A549 (cell line): ENCODE results near the gene ZNF275. TPM values are rescaled to one million over a fixed set of nuclear protein-coding genes. Genes with fewer than 3 reads are reported as not detected.

ENCODE experiments used
- ATAC-seq, 2 experiments: fragments of 200-7000 bp in 1 of 2; fragments of >200 bp in 1 of 2; cut with Nextera tagmentation in 1 of 2; cut with Tn5 transposase in 1 of 2; 3 replicates each; pipeline versions ENCODE4 v1.8.0 to v1.9.1; 2018 to 2020; ENCODE audit warnings: mild to moderate bottlenecking in 1 of 2, moderate library complexity in 1 of 2
- CTCF ChIA-PET: fragments of 300-600 bp; sonication (Branson Sonifier 250); formaldehyde crosslinking; extraction: SDS; loops from one replicate; lab custom pipeline; 2021; ENCODE audit warnings: antibody characterized with exemption, inconsistent platforms; lab: Yijun Ruan, JAX
- POLR2A ChIA-PET: fragments of 350-600 bp; formaldehyde crosslinking; extraction: SDS; loops from one replicate; lab custom pipeline; 2021; ENCODE audit warnings: antibody characterized with exemption, inconsistent platforms; lab: Yijun Ruan, JAX
- DNase-seq, 2 experiments: peaks; one replicate each; pipeline versions ENCODE4 v3.0.0 to v3.0.0-alpha.2; 2011 to 2016; ENCODE audit warnings: low read depth in 1 of 2, low spot score in 1 of 2
- FAIRE-seq: peaks from 2 replicates; lab custom pipeline; 2011; peaks lifted over from hg19 to GRCh38; lab: Jason Lieb, UNC
- H3K27ac ChIP-seq, 2 experiments: fragments of >200 bp; sonication (Bioruptor Twin); formaldehyde crosslinking; 3 replicates each; pipeline ENCODE4 v1.5.1; 2016 to 2017
- H3K4me1 ChIP-seq: fragments of >200 bp; sonication (Bioruptor Twin); formaldehyde crosslinking; 3 replicates; pipeline ENCODE4 v1.6.1; 2016
- H3K4me2 ChIP-seq: fragments of >200 bp; sonication (Bioruptor Twin); formaldehyde crosslinking; 3 replicates; pipeline ENCODE4 v1.6.1; 2016
- H3K4me3 ChIP-seq: fragments of >200 bp; sonication (Bioruptor Twin); formaldehyde crosslinking; 3 replicates; pipeline ENCODE4 v1.5.1; 2016
- H3K9me3 ChIP-seq: fragments of >200 bp; sonication (Bioruptor Twin); formaldehyde crosslinking; 3 replicates; pipeline ENCODE4 v1.6.1; 2016
- FOXS1 ChIP-seq: fragments of 250-450 bp; sonication (Bioruptor Pico); IDR thresholded peaks from 2 replicates; pipeline ENCODE4 v1.5.0; 2020; ENCODE audit warnings: mild to moderate bottlenecking, moderate library complexity
- HOXA7 ChIP-seq: fragments of 250-450 bp; sonication (Bioruptor Pico); IDR thresholded peaks from 2 replicates; pipeline ENCODE4 v1.5.0; 2020; ENCODE audit warnings: mild to moderate bottlenecking, moderate library complexity
- NFE2L2 ChIP-seq: fragments of 150-350 bp; conservative IDR thresholded peaks from 2 replicates; pipeline ENCODE4 v1.6.1; 2014; ENCODE audit warnings: low read length
- POLR2A ChIP-seq: IDR thresholded peaks from 2 replicates; pipeline ENCODE4 v1.6.1; 2012; ENCODE audit warnings: mild to moderate bottlenecking, low read length
- POLR2AphosphoS2 ChIP-seq: conservative IDR thresholded peaks from 2 replicates; pipeline ENCODE4 v1.6.1; 2012; ENCODE audit warnings: low read length, improper control_type of control experiment, inconsistent platforms
- ZNF302 ChIP-seq: fragments of 250-450 bp; sonication (Bioruptor Pico); IDR thresholded peaks from 2 replicates; pipeline ENCODE4 v1.9.0; 2021; ENCODE audit warnings: inconsistent platforms, mild to moderate bottlenecking, moderate library complexity
- WGBS: methylation state at CpG from one replicate; pipeline ENCODE4 v1.1.6; 2017; ENCODE audit errors: missing lambda C conversion rate; 5-methylcytosine and 5-hydroxymethylcytosine counted together
- polyA plus RNA-seq, 4 experiments: library from polyadenylated mRNA; depleted of rRNA in 3 of 4; stranded (reverse); fragments of >200 nt; fragmentation: RNase III in 1 of 4; extraction: RNeasy Plus Mini Kit Qiagen cat#74134 plus additional on column Dnase treatment in 1 of 4; gene quantifications; 2 replicates in 3 of 4; 3 replicates in 1 of 4; pipeline ENCODE4 v1.2.3, GENCODE V29; 2011 to 2017
- small RNA-seq, 6 experiments: library from RNA; depleted of rRNA; stranded (forward); fragments of <200 nt; gene quantifications; one replicate each; pipeline ENCODE3, GENCODE V24; 2012
- TF ChIP-seq, protein P1 (sequence below): fragments of >200 bp; sonication (Bioruptor Twin); formaldehyde crosslinking; IDR thresholded peaks from 2 replicates; pipeline ENCODE4 v1.6.1; 2016
- TF ChIP-seq, protein P2 (sequence below): fragments of >200 bp; sonication (Bioruptor Twin); formaldehyde crosslinking; IDR thresholded peaks from 3 replicates; pipeline ENCODE4 v1.6.1; 2016

ZNF275 gene
- polyA plus RNA-seq, 2 of the 4 experiments (the other 2 are of a cell fraction) = 3.2 to 6.5 TPM

DNA sequence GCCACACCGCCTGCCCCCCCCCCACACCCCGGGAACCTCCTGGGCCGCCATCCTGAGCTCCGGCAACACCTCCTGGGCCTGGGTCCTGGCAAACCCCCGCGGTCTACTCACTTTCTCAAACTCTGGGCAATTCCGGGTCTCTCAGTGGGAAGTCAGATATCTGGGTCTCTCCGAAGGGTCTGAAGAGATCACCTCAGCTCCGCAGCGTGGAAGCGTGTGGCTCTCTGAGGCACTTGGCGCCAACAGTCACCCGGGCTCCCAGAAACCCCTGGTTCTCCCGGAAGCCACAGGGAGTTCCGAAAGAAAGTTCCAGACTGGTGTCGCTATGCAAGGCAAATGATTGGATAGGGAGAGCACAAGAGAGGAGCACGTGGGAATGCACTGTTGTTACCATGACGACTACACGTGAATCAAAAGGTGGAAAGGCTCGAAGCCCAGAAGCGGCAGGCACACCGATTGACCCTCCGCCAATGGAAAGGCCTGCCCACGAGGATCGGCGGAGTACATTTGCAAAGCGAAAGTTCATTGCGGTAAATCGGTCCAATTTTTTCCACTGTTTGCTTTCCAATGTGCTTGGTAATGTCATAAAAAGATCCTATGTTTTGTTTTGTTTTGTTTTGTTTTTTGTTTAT, 67.3 kb downstream of the ZNF275 start, which contains the start of gene PNMA6E:
TSS of gene PNMA6E (minus strand) at position 218 of the 632 bp plus-strand sequence. CDS start 2,501 bp downstream, outside the sequence.
- ATAC-seq (no peak), FAIRE-seq (no peak), DNase-seq (peak in 1 of 2 experiments; percentile 4)
- TF ChIP-seq, protein P1, sequence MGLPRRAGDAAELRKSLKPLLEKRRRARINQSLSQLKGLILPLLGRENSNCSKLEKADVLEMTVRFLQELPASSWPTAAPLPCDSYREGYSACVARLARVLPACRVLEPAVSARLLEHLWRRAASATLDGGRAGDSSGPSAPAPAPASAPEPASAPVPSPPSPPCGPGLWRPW = no peak
- TF ChIP-seq NFE2L2 (no peak), POLR2AphosphoS2 (no peak), POLR2A (no peak), HOXA7 (CRISPR knock-in tag) (no peak), FOXS1 (CRISPR knock-in tag) (no peak), ZNF302 (no peak)
- TF ChIP-seq, protein P2, sequence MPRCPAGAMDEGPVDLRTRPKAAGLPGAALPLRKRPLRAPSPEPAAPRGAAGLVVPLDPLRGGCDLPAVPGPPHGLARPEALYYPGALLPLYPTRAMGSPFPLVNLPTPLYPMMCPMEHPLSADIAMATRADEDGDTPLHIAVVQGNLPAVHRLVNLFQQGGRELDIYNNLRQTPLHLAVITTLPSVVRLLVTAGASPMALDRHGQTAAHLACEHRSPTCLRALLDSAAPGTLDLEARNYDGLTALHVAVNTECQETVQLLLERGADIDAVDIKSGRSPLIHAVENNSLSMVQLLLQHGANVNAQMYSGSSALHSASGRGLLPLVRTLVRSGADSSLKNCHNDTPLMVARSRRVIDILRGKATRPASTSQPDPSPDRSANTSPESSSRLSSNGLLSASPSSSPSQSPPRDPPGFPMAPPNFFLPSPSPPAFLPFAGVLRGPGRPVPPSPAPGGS = no peak
- 81% methylated on average over 18 of the region's 29 CpGs for WGBS
- POLR2A ChIA-PET = no interaction called here
- Histone ChIP-seq H3K4me2 (peak within 1 kb of the TSS; percentile 45; the same call in 2 of the 3 replicates), H3K4me3 (no peak within 1 kb of the TSS), H3K9me3 (no peaks in the 10 kb centered on the region), H3K27ac (no peak within 1 kb of the TSS), H3K4me1 (no peaks in the 10 kb centered on the region)
- CTCF ChIA-PET = no interaction called here

Small RNA genes lying within 50 kb of the gene (small RNA-seq; reads per million reads assigned to genes)
- 0 reads per million in 6 experiments for gene AC152007.1

Other genes starting within 250 kb of the ZNF275 start
- 0.04 and 0.12 TPM in 2 replicates for gene MAGEA1, start 154.9 kb upstream of the ZNF275 start, polyA plus RNA-seq (2011; rRNA removed)
- gene MAGEA1, start 154.9 kb upstream of the ZNF275 start, polyA plus RNA-seq (2017; fragmentation: RNase III; extraction: RNeasy Plus Mini Kit Qiagen cat#74134 plus additional on column Dnase treatment) = not detected in 3 replicates
- gene PNMA6F, start 12.4 kb upstream of the ZNF275 start, polyA plus RNA-seq (2011; rRNA removed) = not detected in 2 replicates
- not detected in 3 replicates for gene PNMA6F, start 12.4 kb upstream of the ZNF275 start, polyA plus RNA-seq (2017; fragmentation: RNase III; extraction: RNeasy Plus Mini Kit Qiagen cat#74134 plus additional on column Dnase treatment)
- not detected in 2 replicates for gene PNMA6E, start 67.2 kb downstream of the ZNF275 start, polyA plus RNA-seq (2011; rRNA removed)
- gene PNMA6E, start 67.2 kb downstream of the ZNF275 start, polyA plus RNA-seq (2017; fragmentation: RNase III; extraction: RNeasy Plus Mini Kit Qiagen cat#74134 plus additional on column Dnase treatment) = not detected in 3 replicates
- 0.47 and 0.54 TPM in 2 replicates for gene ZFP92, start 77.3 kb downstream of the ZNF275 start, polyA plus RNA-seq (2011; rRNA removed)
- gene ZFP92, start 77.3 kb downstream of the ZNF275 start, polyA plus RNA-seq (2017; fragmentation: RNase III; extraction: RNeasy Plus Mini Kit Qiagen cat#74134 plus additional on column Dnase treatment) = 0.66 to 0.70 TPM (median 0.66 TPM) in 3 replicates
- 0.27 and 0.32 TPM in 2 replicates for gene TREX2, start 111.9 kb downstream of the ZNF275 start, polyA plus RNA-seq (2011; rRNA removed)
- 0.94 to 1.2 TPM (median 0.99 TPM) in 3 replicates for gene TREX2, start 111.9 kb downstream of the ZNF275 start, polyA plus RNA-seq (2017; fragmentation: RNase III; extraction: RNeasy Plus Mini Kit Qiagen cat#74134 plus additional on column Dnase treatment)
- 30.3 and 39.1 TPM in 2 replicates for gene HAUS7, start 136.4 kb downstream of the ZNF275 start, polyA plus RNA-seq (2011; rRNA removed)
- 53.6 to 54.4 TPM (median 53.8 TPM) in 3 replicates for gene HAUS7, start 136.4 kb downstream of the ZNF275 start, polyA plus RNA-seq (2017; fragmentation: RNase III; extraction: RNeasy Plus Mini Kit Qiagen cat#74134 plus additional on column Dnase treatment)
- gene BGN, start 160.8 kb downstream of the ZNF275 start, polyA plus RNA-seq (2011; rRNA removed) = not detected in 2 replicates
- gene BGN, start 160.8 kb downstream of the ZNF275 start, polyA plus RNA-seq (2017; fragmentation: RNase III; extraction: RNeasy Plus Mini Kit Qiagen cat#74134 plus additional on column Dnase treatment) = 0.04 to 0.05 TPM in 2 of 3 replicates, not detected in the other
- 0.08 and 0.13 TPM in 2 replicates for gene ATP2B3, start 183.5 kb downstream of the ZNF275 start, polyA plus RNA-seq (2011; rRNA removed)
- 0.21 to 0.30 TPM (median 0.22 TPM) in 3 replicates for gene ATP2B3, start 183.5 kb downstream of the ZNF275 start, polyA plus RNA-seq (2017; fragmentation: RNase III; extraction: RNeasy Plus Mini Kit Qiagen cat#74134 plus additional on column Dnase treatment)